LNCAP (cell line): ENCODE measurements around the gene KCNQ5.

Experiments
- TF ChIP-seq, protein P1 (sequence below): fragments of 450-650 bp; IDR thresholded peaks from 2 replicates; pipeline ENCODE4 v1.5.1; 2017; ENCODE audit warnings: mild to moderate bottlenecking

The KCNQ5 gene

DNA sequence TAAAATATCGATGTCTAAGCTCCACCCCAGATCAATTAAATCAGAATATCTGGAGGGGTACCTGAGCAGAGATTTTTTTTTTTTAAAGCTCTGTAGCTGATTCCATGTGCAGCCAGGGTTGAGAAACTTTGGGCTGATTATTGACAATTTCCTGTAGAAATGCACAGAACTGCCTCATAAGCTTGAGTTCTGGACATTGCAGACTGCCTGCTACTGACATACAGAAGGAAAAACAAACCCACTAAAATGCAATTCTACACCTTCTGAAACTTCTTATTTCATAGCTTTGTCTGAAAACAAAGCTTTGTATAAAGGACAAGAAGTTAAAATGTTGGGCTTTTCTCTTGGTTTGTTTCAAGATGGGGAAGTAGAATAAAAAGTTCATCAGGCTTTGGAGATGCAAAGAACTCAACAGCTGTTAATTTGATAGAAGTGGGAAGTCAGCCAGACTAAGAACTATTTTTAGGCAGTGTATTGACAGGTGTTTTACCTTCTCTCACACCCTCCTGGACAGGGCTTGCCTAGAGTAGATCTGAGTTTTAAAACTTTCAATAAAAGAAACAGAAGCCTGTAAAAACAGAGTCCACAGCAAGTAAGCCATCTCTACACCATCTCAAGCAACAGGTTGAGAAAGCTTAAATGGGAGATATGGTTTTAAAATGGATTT is 147.7 kb downstream of the KCNQ5 start:
- TF ChIP-seq, protein P1, sequence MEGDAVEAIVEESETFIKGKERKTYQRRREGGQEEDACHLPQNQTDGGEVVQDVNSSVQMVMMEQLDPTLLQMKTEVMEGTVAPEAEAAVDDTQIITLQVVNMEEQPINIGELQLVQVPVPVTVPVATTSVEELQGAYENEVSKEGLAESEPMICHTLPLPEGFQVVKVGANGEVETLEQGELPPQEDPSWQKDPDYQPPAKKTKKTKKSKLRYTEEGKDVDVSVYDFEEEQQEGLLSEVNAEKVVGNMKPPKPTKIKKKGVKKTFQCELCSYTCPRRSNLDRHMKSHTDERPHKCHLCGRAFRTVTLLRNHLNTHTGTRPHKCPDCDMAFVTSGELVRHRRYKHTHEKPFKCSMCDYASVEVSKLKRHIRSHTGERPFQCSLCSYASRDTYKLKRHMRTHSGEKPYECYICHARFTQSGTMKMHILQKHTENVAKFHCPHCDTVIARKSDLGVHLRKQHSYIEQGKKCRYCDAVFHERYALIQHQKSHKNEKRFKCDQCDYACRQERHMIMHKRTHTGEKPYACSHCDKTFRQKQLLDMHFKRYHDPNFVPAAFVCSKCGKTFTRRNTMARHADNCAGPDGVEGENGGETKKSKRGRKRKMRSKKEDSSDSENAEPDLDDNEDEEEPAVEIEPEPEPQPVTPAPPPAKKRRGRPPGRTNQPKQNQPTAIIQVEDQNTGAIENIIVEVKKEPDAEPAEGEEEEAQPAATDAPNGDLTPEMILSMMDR = no peak

GRCh38 chr6:72770959-72771358 is 149.1 kb downstream of the KCNQ5 start:
- TF ChIP-seq, protein P1 = no peak

GRCh38 chr6:72776456-72776855 is 154.6 kb downstream of the KCNQ5 start:
- TF ChIP-seq, protein P1 = no peak

DNA sequence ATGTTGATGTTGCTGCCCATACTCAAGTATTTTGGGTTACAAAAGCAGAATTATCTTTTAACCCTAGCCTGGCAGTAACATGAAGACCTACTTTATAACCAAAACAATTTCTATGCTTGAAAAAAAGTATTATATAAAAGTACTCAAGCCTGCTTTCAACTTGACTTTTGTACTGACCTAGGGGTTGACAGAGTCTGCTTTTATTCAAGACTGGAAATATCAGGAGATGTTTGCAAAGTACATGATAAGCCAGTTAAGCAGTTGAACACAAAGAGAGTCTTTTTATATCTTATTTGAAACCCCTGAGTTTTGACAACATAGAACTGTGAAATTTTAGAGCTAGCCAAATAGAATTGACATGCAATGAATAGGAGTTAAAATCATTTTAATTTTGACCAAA is 159.8 kb downstream of the KCNQ5 start:
- TF ChIP-seq, protein P1 = no peak

DNA sequence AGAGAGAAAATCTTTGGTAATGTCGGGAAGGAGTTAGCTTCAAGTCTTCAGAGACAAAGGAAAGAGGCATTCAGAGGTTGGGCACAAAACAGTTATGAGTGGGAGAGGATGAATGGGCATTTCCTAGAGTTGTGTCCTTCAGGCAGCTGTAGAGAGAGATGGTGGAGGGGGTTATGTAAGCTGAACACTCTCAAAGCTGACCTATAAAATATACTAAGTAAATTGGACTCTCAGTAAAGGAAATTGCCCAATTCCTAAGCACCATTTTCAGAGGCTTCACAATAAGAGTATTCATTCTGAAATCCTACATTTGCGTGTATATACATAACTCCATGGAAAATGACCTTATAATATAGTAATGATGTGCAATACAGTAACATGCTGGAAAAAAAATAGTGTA is 161.2 kb downstream of the KCNQ5 start:
- TF ChIP-seq, protein P1 = no peak

DNA sequence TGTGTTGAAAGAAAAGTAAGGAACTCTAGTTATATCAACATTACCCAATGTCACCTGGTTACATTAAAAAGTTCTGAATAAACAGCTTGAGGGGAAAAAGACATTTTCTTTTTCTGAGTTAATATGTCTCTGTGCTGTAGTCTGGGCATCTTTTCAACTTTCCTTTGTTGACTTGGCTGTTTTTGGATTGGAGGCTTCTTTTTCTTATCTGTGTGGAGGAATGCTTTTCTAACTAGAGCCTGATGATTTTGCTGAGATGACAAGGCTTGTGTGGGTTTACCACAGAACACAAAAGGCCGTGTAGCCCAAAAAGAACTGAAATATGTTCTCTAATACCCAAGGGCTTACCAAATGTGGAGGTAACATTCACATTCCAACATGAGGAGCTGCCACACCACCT is 161.8 kb downstream of the KCNQ5 start:
- TF ChIP-seq, protein P1 = no peak

DNA sequence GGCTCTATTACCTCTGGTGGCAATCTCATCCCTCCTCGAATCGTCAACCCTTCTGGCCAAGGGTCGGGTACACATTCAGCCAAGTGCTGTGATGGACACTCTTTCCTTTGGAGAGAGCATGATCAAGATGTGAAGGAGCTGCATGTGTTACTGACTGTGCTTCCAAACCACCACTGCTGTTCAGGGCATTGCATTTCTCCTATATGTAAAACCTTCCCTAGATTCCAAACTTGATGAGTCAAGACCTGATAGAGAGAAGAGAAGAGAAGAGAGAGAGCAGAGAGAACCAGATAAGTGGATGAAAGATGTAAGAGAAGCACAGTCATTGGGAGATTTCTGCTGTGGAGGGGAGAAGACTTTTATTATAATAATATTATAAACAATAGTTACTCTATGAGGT is 162.2 kb downstream of the KCNQ5 start:
- TF ChIP-seq, protein P1 = no peak

DNA sequence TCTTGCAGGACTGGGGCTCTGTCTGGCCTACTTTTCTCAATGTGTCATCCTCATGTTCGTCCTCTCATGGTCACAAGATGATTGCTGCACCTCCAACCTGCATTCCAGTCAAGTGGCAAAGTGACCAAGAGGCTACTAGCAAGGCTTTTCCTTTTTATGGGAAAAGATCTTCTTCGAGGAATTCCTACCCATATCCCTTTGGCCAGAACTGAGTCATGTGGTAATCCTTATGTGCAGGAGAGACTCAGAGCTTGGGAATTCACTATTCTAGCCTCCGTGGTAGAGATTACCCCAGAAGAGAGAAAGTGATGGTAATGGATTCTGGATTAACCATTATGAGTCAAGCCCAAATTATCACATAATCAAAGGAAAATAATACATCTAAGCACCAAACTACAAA is 162.7 kb downstream of the KCNQ5 start:
- TF ChIP-seq, protein P1 = no peak
